Liver (tissue), 9 donors: ENCODE results near the gene AHI1. TPM values are rescaled to one million over a fixed set of nuclear protein-coding genes. Genes with fewer than 3 reads are reported as not detected.
A peak's percentile ranks its signal among the peaks of the same experiment; 100 is the strongest.
"Not testable (repeated sequence)": the region's sequence is repeated elsewhere in the genome, so short reads cannot be mapped to it uniquely, and the experiment has no call there.

Experiments used
- DNase-seq: peaks from one replicate; pipeline ENCODE4 v3.0.0-alpha.2; 2017; ENCODE audit warnings: low spot score
- H3K27ac ChIP-seq, 2 donors: one replicate each; pipeline ENCODE4 v1.7.0; 2013; ENCODE audit warnings: inconsistent platforms in 2 of 2, low read length in 2 of 2, control low read depth in 1 of 2, low read depth in 1 of 2, mild to moderate bottlenecking in 1 of 2
- H3K27me3 ChIP-seq, 4 donors: one replicate each; pipeline versions ENCODE4 v1.6.1 to v1.7.0; 2013; ENCODE audit warnings: low read length in 3 of 4, inconsistent platforms in 1 of 4, mild to moderate bottlenecking in 1 of 4, moderate library complexity in 1 of 4; ENCODE audit not compliant: control insufficient read depth in 4 of 4, insufficient read depth in 4 of 4
- H3K36me3 ChIP-seq, 4 donors: one replicate each; pipeline versions ENCODE4 v1.6.1 to v1.7.0; 2013; ENCODE audit warnings: low read length in 3 of 4, mild to moderate bottlenecking in 3 of 4, low read depth in 1 of 4, moderate library complexity in 1 of 4; ENCODE audit not compliant: control insufficient read depth in 4 of 4, insufficient read depth in 3 of 4
- H3K4me1 ChIP-seq, 4 donors: one replicate each; pipeline versions ENCODE4 v1.6.1 to v1.7.0; 2013; ENCODE audit warnings: low read length in 3 of 4, mild to moderate bottlenecking in 3 of 4, moderate library complexity in 1 of 4; ENCODE audit not compliant: control insufficient read depth in 4 of 4, insufficient read depth in 4 of 4
- H3K4me3 ChIP-seq, 3 donors: one replicate each; pipeline versions ENCODE4 v1.6.1 to v1.7.0; 2013; ENCODE audit warnings: low read length in 3 of 3, control low read depth in 1 of 3, low read depth in 1 of 3, mild to moderate bottlenecking in 1 of 3
- H3K9ac ChIP-seq, 2 donors: one replicate each; pipeline ENCODE4 v1.7.0; 2013; ENCODE audit warnings: low read length in 2 of 2, mild to moderate bottlenecking in 2 of 2, moderate library complexity in 2 of 2, control low read depth in 1 of 2, low read depth in 1 of 2
- H3K9me3 ChIP-seq, 4 donors: one replicate each; pipeline versions ENCODE4 v1.6.1 to v1.7.0; 2013; ENCODE audit warnings: low read length in 3 of 4; ENCODE audit not compliant: control insufficient read depth in 4 of 4
- ATF3 ChIP-seq: IDR thresholded peaks from 2 replicates; pipeline ENCODE4 v1.6.1; 2016; ENCODE audit warnings: antibody characterized with exemption
- EGR1 ChIP-seq, 2 donors: IDR thresholded peaks; 2 replicates each; pipeline ENCODE4 v1.6.1; 2016 to 2018; ENCODE audit warnings: antibody characterized with exemption in 2 of 2, low read depth in 2 of 2
- FOXA2 ChIP-seq: IDR thresholded peaks from 2 replicates; pipeline ENCODE4 v1.6.1; 2016; ENCODE audit warnings: antibody characterized with exemption
- HNF4G ChIP-seq: IDR thresholded peaks from 2 replicates; pipeline ENCODE4 v1.6.1; 2016; ENCODE audit warnings: antibody characterized with exemption
- JUND ChIP-seq, 2 donors: IDR thresholded peaks; 2 replicates each; pipeline ENCODE4 v1.6.1; 2016; ENCODE audit warnings: antibody characterized with exemption in 2 of 2
- MAX ChIP-seq: IDR thresholded peaks from 2 replicates; pipeline ENCODE4 v1.6.1; 2016; ENCODE audit warnings: antibody characterized with exemption
- NR2F2 ChIP-seq: IDR thresholded peaks from 2 replicates; pipeline ENCODE4 v1.6.1; 2016; ENCODE audit warnings: antibody characterized with exemption
- REST ChIP-seq: IDR thresholded peaks from 2 replicates; pipeline ENCODE4 v1.6.1; 2016; ENCODE audit warnings: antibody characterized with exemption, mild to moderate bottlenecking
- RXRA ChIP-seq, 2 donors: IDR thresholded peaks; 2 replicates each; pipeline ENCODE4 v1.6.1; 2017 to 2018; ENCODE audit warnings: antibody characterized with exemption in 2 of 2, mild to moderate bottlenecking in 1 of 2
- SP1 ChIP-seq: IDR thresholded peaks from 2 replicates; pipeline ENCODE4 v1.6.1; 2018; ENCODE audit warnings: antibody characterized with exemption, mild to moderate bottlenecking
- TAF1 ChIP-seq: conservative IDR thresholded peaks from 2 replicates; pipeline ENCODE4 v1.6.1; 2016; ENCODE audit warnings: antibody characterized with exemption, mild to moderate bottlenecking
- YY1 ChIP-seq: IDR thresholded peaks from 2 replicates; pipeline ENCODE4 v1.6.1; 2016; ENCODE audit warnings: antibody characterized with exemption, mild to moderate bottlenecking
- WGBS: extraction: QIAGEN DNeasy Blood & Tissue Kit; methylation state at CpG from one replicate; pipeline ENCODE4 v1.1.7; 2013; 5-methylcytosine and 5-hydroxymethylcytosine counted together
- polyA plus RNA-seq, 2 donors: library from polyadenylated mRNA; stranded (reverse) in 1 of 2; unstranded in 1 of 2; fragments of 200-250 nt in 1 of 2; fragments of >200 nt in 1 of 2; fragmentation: Nextera tagmentation in 1 of 2; extraction: Ambion mirVana in 1 of 2; gene quantifications; one replicate each; pipeline versions ENCODE4 v1.2.1 to v1.2.3, GENCODE V29; 2013 to 2015
- total RNA-seq, 2 donors: library from RNA; depleted of rRNA; stranded (reverse); fragments of >200 nt; gene quantifications; one replicate each; pipeline ENCODE4 v1.2.3, GENCODE V29; 2014
- donor health status: healthy.
- donor health status: healthy.
- donor health status: healthy.
- donor health status: healthy.
- donor health status: healthy.

The AHI1 gene
- total and polyA plus RNA-seq, 4 donors = 2.0 to 14.4 (median 9.0) TPM

GRCh38 chr6:135493218-135493961 lies 4.2 kb downstream of the AHI1 start (continued):
- TF ChIP-seq REST (no peak), EGR1 (IDR thresholded peaks at IDR 0.05; ENCODE audit: low read depth in 2 of 2) (no peak), HNF4G (no peak), NR2F2 (no peak), RXRA (IDR thresholded peaks at IDR 0.05) (no peak), YY1 (no peak), TAF1 (no peak)

- no peak overlapping the region for H3K27ac ChIP-seq
- no peak for DNase-seq
- no peaks in the 10 kb centered on the region for H3K4me1 ChIP-seq
- 96% methylated on average over 3 of the region's 3 CpGs for WGBS
- H3K9ac ChIP-seq = no peak overlapping the region
- TF ChIP-seq HNF4G = no peak
- no peak for TF ChIP-seq FOXA2
- no peaks in the 10 kb centered on the region for H3K27me3 ChIP-seq
- H3K9me3 ChIP-seq = no peaks in the 10 kb centered on the region
- peaks cover 0 to 19% (median 3%) of the 10 kb centered on the region in 4 donors for H3K36me3 ChIP-seq
- H3K4me3 ChIP-seq = no peak overlapping the region
Measured at GRCh38 chr6:135490381-135490780, 7.2 kb downstream of the AHI1 start.

- Histone ChIP-seq H3K4me1 (no peaks in the 10 kb centered on the region), H3K27me3 (no peaks in the 10 kb centered on the region), H3K4me3 (no peak overlapping the region), H3K36me3 (peaks cover 0 to 31% (median 5%) of the 10 kb centered on the region in 4 donors), H3K9me3 (peaks cover 0 to 4% (median 1%) of the 10 kb centered on the region in 4 donors), H3K27ac (no peak overlapping the region), H3K9ac (no peak overlapping the region)
- DNase-seq = no peak
- TF ChIP-seq ATF3 (no peak), FOXA2 (no peak), RXRA (IDR thresholded peaks at IDR 0.05) (no peak), JUND (IDR thresholded peaks at IDR 0.05) (no peak), EGR1 (IDR thresholded peaks at IDR 0.05; ENCODE audit: low read depth in 2 of 2) (no peak), TAF1 (no peak), MAX (no peak), SP1 (no peak)
- 95% methylated on average over 3 of the region's 3 CpGs for WGBS
Measured at GRCh38 chr6:135488023-135488422, 9.5 kb downstream of the AHI1 start.

- not testable (repeated sequence) for H3K27ac ChIP-seq, H3K27me3 ChIP-seq, DNase-seq, H3K4me1 ChIP-seq, H3K9ac ChIP-seq
- peaks cover 4 to 16% (median 7%) of the 10 kb centered on the region in 4 donors for H3K9me3 ChIP-seq
- peak overlapping the region in 1 of 3 donors; percentile 37 for H3K4me3 ChIP-seq
- 98% methylated on average over 2 of the region's 2 CpGs for WGBS
- H3K36me3 ChIP-seq = peaks cover 0 to 21% (median 9%) of the 10 kb centered on the region in 4 donors
Measured at GRCh38 chr6:135483903-135484302, 13.6 kb downstream of the AHI1 start.
